Calu3 (cell line): ENCODE data around the gene MELK. TPM values are rescaled to one million over a fixed set of nuclear protein-coding genes. Genes with fewer than 3 reads are reported as not detected.

Experiments
- BruUV-seq: library from RNA; stranded (reverse); fragments of 400-500 nt; replicated peaks from 2 replicates; lab custom pipeline; 2021; lab: Mats Ljungman, UMichigan
- CTCF ChIA-PET: fragments of 300-600 bp; sonication (Branson Sonifier 250); formaldehyde crosslinking; loops from one replicate; lab custom pipeline; 2022; ENCODE audit warnings: antibody characterized with exemption; lab: Charles Lee
- DNase-seq: peaks from one replicate; pipeline ENCODE4 v3.0.0; 2022
- H3K27ac Mint-ChIP-seq: one replicate; pipeline ENCODE4 v1.8.0; 2022; ENCODE audit warnings: mixed read lengths; ENCODE audit not compliant: unreplicated experiment
- H3K27me3 Mint-ChIP-seq: one replicate; pipeline ENCODE4 v1.8.0; 2022; ENCODE audit warnings: mixed read lengths; ENCODE audit not compliant: unreplicated experiment
- H3K36me3 Mint-ChIP-seq: one replicate; pipeline ENCODE4 v1.8.0; 2022; ENCODE audit warnings: mild to moderate bottlenecking, moderate library complexity, mixed read lengths; ENCODE audit not compliant: insufficient read depth, unreplicated experiment
- H3K4me1 Mint-ChIP-seq: one replicate; pipeline ENCODE4 v1.8.0; 2022; ENCODE audit warnings: mild to moderate bottlenecking, low read depth, mixed read lengths; ENCODE audit not compliant: unreplicated experiment
- H3K4me3 Mint-ChIP-seq: one replicate; pipeline ENCODE4 v1.8.0; 2022; ENCODE audit warnings: mild to moderate bottlenecking, low read depth, moderate library complexity, mixed read lengths; ENCODE audit not compliant: unreplicated experiment
- H3K9me3 Mint-ChIP-seq: one replicate; pipeline ENCODE4 v1.8.0; 2022; ENCODE audit warnings: low read depth, mixed read lengths; ENCODE audit not compliant: unreplicated experiment
- intact Hi-C: fragments of 100-400 bp; cut with micrococcal nuclease; formaldehyde crosslinking; loops from one replicate; pipeline ENCODE4 v1.10.0; 2022; ENCODE audit not compliant: unreplicated experiment
- total RNA-seq: library from RNA; stranded (reverse); gene quantifications from 2 replicates; pipeline ENCODE4 v1.2.3, GENCODE V29; 2022
- TF ChIP-seq, protein P1 (sequence below): fragments of 200-600 bp; IDR thresholded peaks from one replicate; pipeline ENCODE4 v1.8.0; 2022; ENCODE audit warnings: antibody characterized with exemption; ENCODE audit not compliant: unreplicated experiment

Gene MELK
- total RNA-seq, 1 experiment from 2014 or later, result 20.8 TPM

DNA sequence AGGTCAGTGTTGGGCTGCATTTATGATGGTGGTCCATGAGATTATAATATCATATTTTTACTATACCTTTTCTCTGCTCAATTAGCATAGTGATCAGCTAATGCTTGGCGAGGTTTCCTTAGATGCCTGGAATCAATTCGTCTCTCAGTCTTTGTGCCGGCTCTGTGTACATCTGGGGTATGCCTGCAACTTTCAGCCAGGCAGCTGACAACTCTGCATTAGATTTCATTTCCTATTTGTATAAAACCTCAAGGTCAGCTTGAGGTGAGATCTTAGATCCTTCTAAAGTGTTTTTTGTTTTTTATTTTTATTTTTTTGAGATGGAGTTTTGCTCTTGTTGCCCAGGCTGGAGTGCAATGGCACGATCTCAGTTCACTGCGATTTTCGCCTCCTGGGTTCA, 86.8 kb downstream of the MELK start:
- H3K36me3 Mint-ChIP-seq, result no peaks in the 10 kb centered on the region
- BruUV-seq, result no TSS peak
- CTCF ChIA-PET, result no interaction called here

DNA sequence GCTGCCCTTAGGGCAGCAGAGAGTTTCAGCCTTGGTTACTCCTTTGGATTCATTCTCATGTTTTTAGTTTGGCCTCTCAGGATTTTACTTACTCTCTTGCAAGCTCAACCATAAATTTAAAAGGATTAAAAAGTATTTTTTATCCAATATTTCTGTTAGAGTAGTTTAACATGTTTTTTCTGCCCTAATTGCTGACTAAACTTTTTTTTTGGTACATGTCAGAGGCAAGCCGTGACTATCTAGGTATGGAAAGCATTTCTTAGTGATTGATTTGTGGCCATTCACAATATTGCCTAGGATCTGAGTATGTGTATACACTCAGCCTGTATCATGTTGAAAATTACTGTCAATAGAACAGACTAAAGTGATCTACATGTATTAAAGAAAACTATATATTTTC, 92.1 kb downstream of the MELK start:
- no peaks in the 10 kb centered on the region for H3K36me3 Mint-ChIP-seq
- no TSS peak for BruUV-seq
- TF ChIP-seq, protein P1, sequence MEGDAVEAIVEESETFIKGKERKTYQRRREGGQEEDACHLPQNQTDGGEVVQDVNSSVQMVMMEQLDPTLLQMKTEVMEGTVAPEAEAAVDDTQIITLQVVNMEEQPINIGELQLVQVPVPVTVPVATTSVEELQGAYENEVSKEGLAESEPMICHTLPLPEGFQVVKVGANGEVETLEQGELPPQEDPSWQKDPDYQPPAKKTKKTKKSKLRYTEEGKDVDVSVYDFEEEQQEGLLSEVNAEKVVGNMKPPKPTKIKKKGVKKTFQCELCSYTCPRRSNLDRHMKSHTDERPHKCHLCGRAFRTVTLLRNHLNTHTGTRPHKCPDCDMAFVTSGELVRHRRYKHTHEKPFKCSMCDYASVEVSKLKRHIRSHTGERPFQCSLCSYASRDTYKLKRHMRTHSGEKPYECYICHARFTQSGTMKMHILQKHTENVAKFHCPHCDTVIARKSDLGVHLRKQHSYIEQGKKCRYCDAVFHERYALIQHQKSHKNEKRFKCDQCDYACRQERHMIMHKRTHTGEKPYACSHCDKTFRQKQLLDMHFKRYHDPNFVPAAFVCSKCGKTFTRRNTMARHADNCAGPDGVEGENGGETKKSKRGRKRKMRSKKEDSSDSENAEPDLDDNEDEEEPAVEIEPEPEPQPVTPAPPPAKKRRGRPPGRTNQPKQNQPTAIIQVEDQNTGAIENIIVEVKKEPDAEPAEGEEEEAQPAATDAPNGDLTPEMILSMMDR, result no peak
- no peak for DNase-seq
- H3K4me1 Mint-ChIP-seq, result no peaks in the 10 kb centered on the region
- H3K9me3 Mint-ChIP-seq, result no peaks in the 10 kb centered on the region
- no peaks in the 10 kb centered on the region for H3K27me3 Mint-ChIP-seq
- CTCF ChIA-PET, result no interaction called here
- no peak overlapping the region for H3K27ac Mint-ChIP-seq
- intact Hi-C loops, result no loop called here
- H3K4me3 Mint-ChIP-seq, result no peak overlapping the region

More for the DNA sequence above, 86.8 kb downstream of the MELK start:
- no peaks in the 10 kb centered on the region for H3K27me3 Mint-ChIP-seq
- TF ChIP-seq, protein P1, result no peak
- no peak for DNase-seq
- H3K4me1 Mint-ChIP-seq, result no peaks in the 10 kb centered on the region
- no peak overlapping the region for H3K4me3 Mint-ChIP-seq
- intact Hi-C loops, result no loop called here
- no peaks in the 10 kb centered on the region for H3K9me3 Mint-ChIP-seq
- no peak overlapping the region for H3K27ac Mint-ChIP-seq

DNA sequence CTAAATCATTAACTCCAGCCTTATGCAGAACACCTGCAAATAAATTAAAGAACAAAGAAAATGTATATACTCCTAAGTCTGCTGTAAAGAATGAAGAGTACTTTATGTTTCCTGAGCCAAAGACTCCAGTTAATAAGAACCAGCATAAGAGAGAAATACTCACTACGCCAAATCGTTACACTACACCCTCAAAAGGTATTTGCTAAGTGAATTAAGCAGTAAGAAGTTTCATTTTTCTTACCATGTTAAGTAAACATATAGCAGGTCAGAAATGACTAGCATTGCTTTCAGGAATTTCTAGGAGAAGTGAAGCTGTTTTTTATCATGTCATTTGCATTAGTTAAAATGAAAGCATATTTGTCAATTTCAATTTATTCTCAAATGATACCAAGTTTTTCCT, 92.7 kb downstream of the MELK start:
- no peak for DNase-seq
- Mint-ChIP-seq H3K4me3 (no peak overlapping the region), H3K27ac (no peak overlapping the region), H3K9me3 (no peaks in the 10 kb centered on the region), H3K36me3 (no peaks in the 10 kb centered on the region), H3K27me3 (no peaks in the 10 kb centered on the region), H3K4me1 (no peaks in the 10 kb centered on the region)
- TF ChIP-seq, protein P1, result no peak
- intact Hi-C loops, result no loop called here
- CTCF ChIA-PET, result no interaction called here
- no TSS peak for BruUV-seq

DNA sequence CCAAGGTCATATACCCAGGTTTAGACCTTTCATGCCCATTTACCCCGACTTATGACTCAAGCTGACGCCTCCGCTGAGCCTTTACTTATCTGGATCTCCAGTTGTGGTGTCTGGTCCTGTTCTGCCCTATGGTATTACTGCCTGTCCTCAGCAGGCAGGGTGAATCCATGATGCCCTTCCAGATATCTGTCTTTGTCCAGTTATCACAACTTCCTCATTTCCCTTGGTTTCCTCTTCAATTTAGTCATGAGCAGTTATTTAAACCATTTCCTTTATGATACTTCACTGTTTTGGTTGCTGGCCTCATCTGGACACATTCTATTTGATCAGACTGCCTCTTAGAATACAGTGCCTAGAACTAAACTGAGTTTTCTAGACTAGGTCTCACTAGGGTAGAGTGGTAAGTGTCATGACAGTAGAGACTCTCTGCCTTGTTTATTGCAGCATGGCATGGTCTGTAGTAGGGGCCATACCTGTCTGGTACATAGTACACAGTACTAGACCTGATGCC, 93.3 kb downstream of the MELK start:
- TF ChIP-seq, protein P1, result no peak
- Mint-ChIP-seq H3K4me1 (no peaks in the 10 kb centered on the region), H3K9me3 (no peaks in the 10 kb centered on the region), H3K27me3 (no peaks in the 10 kb centered on the region), H3K36me3 (no peaks in the 10 kb centered on the region), H3K4me3 (no peak overlapping the region), H3K27ac (peak overlapping the region; percentile 42)
- CTCF ChIA-PET, result no interaction called here
- no peak for DNase-seq
- no TSS peak for BruUV-seq
- intact Hi-C loops, result no loop called here
